Lower leg skin (tissue), 4 donors: ENCODE measurements around the gene ITGA11. TPM values are rescaled to one million over a fixed set of nuclear protein-coding genes. Genes with fewer than 3 reads are reported as not detected.

ENCODE experiments used
- DNase-seq, 2 donors: peaks; one replicate each; pipeline ENCODE4 v3.0.0-alpha.2; 2019; ENCODE audit warnings: low spot score in 2 of 2
- H3K4me3 ChIP-seq: fragments of 200-600 bp; sonication (generic); 2 replicates; pipeline ENCODE4 v1.5.1; 2017; ENCODE audit warnings: mild to moderate bottlenecking, low read depth; ENCODE audit not compliant: poor library complexity, severe bottlenecking
- POLR2A ChIP-seq, 2 donors: fragments of 450-650 bp; IDR thresholded peaks; one replicate each; pipeline ENCODE4 v1.6.1; 2016 to 2017; ENCODE audit warnings: antibody characterized with exemption in 2 of 2, mild to moderate bottlenecking in 1 of 2, moderate library complexity in 1 of 2
- WGBS, 2 donors: methylation state at CpG; one replicate each; pipeline ENCODE4 v1.1.5; 2018; 5-methylcytosine and 5-hydroxymethylcytosine counted together
- intact Hi-C: fragments of 100-400 bp; cut with DNase I; formaldehyde crosslinking; loops from one replicate; pipeline ENCODE4 v1.15.0; 2023; ENCODE audit warnings: low total_unique reads
- total RNA-seq, 4 donors: library from RNA; depleted of rRNA; stranded (reverse); fragments of >200 nt; gene quantifications; one replicate each; pipeline ENCODE4 v1.1.0, GENCODE V29; 2016
- TF ChIP-seq, protein P1 (sequence below), 3 donors: fragments of 450-650 bp; IDR thresholded peaks; one replicate each; pipeline ENCODE4 v1.5.1; 2016; ENCODE audit warnings: antibody characterized with exemption in 3 of 3, mild to moderate bottlenecking in 3 of 3, moderate library complexity in 2 of 3

Gene ITGA11
- total RNA-seq, 4 donors from 2014 or later: 0.51 to 3.5 (median 2.0) TPM

DNA sequence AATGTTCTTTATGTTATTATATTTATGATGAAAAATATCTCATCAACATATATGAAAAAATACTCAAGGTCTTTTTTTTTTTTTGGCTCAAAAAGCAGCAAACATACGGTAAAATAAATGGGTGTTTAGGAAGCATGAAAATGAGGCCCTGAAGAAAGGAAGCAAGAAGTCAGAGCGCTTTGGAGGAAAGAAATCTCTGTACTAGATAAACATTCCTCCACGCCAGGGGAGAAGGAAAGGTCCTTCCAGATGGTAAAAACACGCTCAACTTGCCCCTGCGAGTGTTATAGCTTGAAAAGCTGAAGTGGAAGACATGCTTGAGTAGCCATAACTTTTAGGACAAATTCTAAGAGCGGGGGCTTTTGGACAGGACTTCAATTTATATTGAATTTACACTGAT lies 101.5 kb downstream of the ITGA11 start:
- DNase-seq: no peak
- H3K4me3 ChIP-seq: no peak overlapping the region
- no peak for TF ChIP-seq POLR2A (IDR thresholded peaks at IDR 0.05)
- TF ChIP-seq, protein P1, sequence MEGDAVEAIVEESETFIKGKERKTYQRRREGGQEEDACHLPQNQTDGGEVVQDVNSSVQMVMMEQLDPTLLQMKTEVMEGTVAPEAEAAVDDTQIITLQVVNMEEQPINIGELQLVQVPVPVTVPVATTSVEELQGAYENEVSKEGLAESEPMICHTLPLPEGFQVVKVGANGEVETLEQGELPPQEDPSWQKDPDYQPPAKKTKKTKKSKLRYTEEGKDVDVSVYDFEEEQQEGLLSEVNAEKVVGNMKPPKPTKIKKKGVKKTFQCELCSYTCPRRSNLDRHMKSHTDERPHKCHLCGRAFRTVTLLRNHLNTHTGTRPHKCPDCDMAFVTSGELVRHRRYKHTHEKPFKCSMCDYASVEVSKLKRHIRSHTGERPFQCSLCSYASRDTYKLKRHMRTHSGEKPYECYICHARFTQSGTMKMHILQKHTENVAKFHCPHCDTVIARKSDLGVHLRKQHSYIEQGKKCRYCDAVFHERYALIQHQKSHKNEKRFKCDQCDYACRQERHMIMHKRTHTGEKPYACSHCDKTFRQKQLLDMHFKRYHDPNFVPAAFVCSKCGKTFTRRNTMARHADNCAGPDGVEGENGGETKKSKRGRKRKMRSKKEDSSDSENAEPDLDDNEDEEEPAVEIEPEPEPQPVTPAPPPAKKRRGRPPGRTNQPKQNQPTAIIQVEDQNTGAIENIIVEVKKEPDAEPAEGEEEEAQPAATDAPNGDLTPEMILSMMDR (IDR thresholded peaks at IDR 0.05): no peak
- WGBS, 2 donors: 68 to 76% methylated on average over 6 of the region's 6 CpGs
- intact Hi-C loops: no loop called here

DNA sequence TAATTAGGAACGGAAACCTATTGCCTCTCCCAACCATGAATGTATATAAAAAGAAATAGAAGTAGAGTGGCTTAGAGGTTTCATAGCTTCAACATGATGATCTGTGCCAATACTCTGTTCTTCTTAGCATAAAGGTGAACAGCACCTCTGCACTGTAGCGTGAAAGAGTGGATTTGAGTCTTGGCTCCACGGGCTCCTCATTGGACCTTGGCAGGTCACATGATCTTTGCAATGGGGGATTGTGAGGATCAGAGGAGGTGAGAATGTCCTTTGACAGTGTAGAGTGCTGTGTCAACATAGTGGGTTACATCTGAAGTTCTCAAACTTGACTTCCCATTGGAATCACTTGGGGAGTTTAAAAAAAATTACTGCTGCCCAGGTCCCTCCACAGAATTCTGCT lies 103.0 kb downstream of the ITGA11 start:
- DNase-seq: no peak
- intact Hi-C loops: loop anchor here (10.0 kb wide), 1 partner anchor 226 kb away; no protein-coding TSS in a partner anchor
- TF ChIP-seq, protein P1 (IDR thresholded peaks at IDR 0.05): no peak
- TF ChIP-seq POLR2A (IDR thresholded peaks at IDR 0.05): no peak
- no peak overlapping the region for H3K4me3 ChIP-seq
- whole genome bisulfite sequencing, 2 donors: 91 to 97% methylated on average over 3 of the region's 3 CpGs

- TF ChIP-seq, protein P1 (IDR thresholded peaks at IDR 0.05): no peak
- TF ChIP-seq POLR2A (IDR thresholded peaks at IDR 0.05): no peak
- no peak for DNase-seq
- no peak overlapping the region for H3K4me3 ChIP-seq
- 45 to 48% methylated on average over 8 of the region's 8 CpGs for WGBS, 2 donors
- intact Hi-C loops: loop anchor here (10.0 kb wide), 1 partner anchor 226 kb away; no protein-coding TSS in a partner anchor
Measured at GRCh38 chr15:68328443-68328842, 103.5 kb downstream of the ITGA11 start.

DNA sequence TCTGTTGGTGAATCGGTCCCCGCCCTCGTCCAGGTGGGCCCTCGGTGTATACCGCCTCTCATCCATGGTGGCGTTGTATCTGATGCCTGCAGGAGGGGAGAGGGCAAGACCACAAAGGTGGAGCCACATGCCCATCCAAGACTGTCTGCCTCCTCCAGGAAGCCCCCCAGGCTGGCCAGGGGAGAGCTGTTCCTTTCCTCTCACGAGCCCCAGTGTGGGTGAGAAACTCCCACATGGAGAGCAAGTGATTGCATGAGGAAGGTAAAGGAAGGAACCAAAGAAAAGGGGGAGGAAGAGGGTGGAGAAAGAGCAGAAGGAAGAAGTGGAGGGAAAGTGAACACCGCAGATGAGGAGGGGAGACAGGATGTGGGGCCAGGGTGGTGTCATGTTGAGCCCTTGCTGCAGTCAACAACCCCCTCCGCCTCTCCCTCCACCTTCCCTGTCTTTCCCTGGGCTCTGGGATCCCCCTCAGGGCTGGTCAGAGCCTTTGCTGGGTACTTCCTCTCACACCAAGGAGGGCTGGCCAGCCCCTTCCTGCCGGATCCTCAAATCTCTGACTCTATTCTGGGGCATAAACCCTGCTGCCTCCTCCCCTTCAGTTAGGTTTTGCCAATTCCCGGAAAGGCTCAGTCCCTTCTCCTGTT lies 105.1 kb downstream of the ITGA11 start:
- no peak overlapping the region for H3K4me3 ChIP-seq
- intact Hi-C loops: loop anchor here (10.0 kb wide), 1 partner anchor 228 kb away; no protein-coding TSS in a partner anchor
- TF ChIP-seq, protein P1 (IDR thresholded peaks at IDR 0.05): no peak
- TF ChIP-seq POLR2A (IDR thresholded peaks at IDR 0.05): no peak
- 80 to 86% methylated on average over 11 of the region's 11 CpGs for WGBS, 2 donors
- DNase-seq: no peak

- 69 to 87% methylated on average over 4 of the region's 4 CpGs for WGBS, 2 donors
- H3K4me3 ChIP-seq: no peak overlapping the region
- no peak for TF ChIP-seq POLR2A (IDR thresholded peaks at IDR 0.05)
- TF ChIP-seq, protein P1 (IDR thresholded peaks at IDR 0.05): no peak
- no peak for DNase-seq
- intact Hi-C loops: loop anchor here (10.0 kb wide), 1 partner anchor 229 kb away; no protein-coding TSS in a partner anchor
Measured at GRCh38 chr15:68325726-68326125, 106.2 kb downstream of the ITGA11 start.
